K562 (cell line): ENCODE data around the gene TMC8. TPM values are rescaled to one million over a fixed set of nuclear protein-coding genes. Genes with fewer than 3 reads are reported as not detected.

Source experiments
- CTBP1 ChIP-seq: fragments of 450-650 bp; IDR thresholded peaks from 2 replicates; pipeline ENCODE4 v1.6.1; 2016; ENCODE audit warnings: borderline replicate concordance
- CXXC5 ChIP-seq: fragments of 250-450 bp; sonication (Bioruptor Pico); IDR thresholded peaks from 2 replicates; pipeline ENCODE4 v1.8.0; 2022; ENCODE audit warnings: inconsistent platforms, mild to moderate bottlenecking, moderate library complexity
- DPF2 ChIP-seq: fragments of 450-650 bp; IDR thresholded peaks from 2 replicates; pipeline ENCODE4 v1.6.1; 2016
- ETV1 ChIP-seq: fragments of 450-650 bp; conservative IDR thresholded peaks from 2 replicates; pipeline ENCODE4 v1.6.1; 2016; ENCODE audit warnings: missing genetic modification characterization, control low read depth, low read depth, missing compliant biosample characterization
- GABPB1 ChIP-seq: sonication (generic); formaldehyde crosslinking; IDR thresholded peaks from 2 replicates; pipeline ENCODE4 v1.8.0; 2022; ENCODE audit warnings: mild to moderate bottlenecking, missing genetic modification reagents
- GATAD2B ChIP-seq: fragments of 450-650 bp; IDR thresholded peaks from 2 replicates; pipeline ENCODE4 v1.6.1; 2017; ENCODE audit warnings: mild to moderate bottlenecking, borderline replicate concordance
- MAZ ChIP-seq, 2 experiments: fragments of 450-650 bp in 1 of 2; sonication (generic) in 1 of 2; formaldehyde crosslinking; IDR thresholded peaks in 1 of 2; conservative IDR thresholded peaks in 1 of 2; 2 replicates each; pipeline versions ENCODE4 v1.4.0 to v1.5.0; 2020; ENCODE audit warnings: mild to moderate bottlenecking in 1 of 2, missing genetic modification reagents in 1 of 2
- MECOM ChIP-seq: fragments of 250-450 bp; sonication (Bioruptor Pico); IDR thresholded peaks from 2 replicates; pipeline ENCODE4 v1.8.0; 2022; ENCODE audit warnings: inconsistent platforms
- NR1H2 ChIP-seq: sonication (generic); formaldehyde crosslinking; IDR thresholded peaks from 2 replicates; pipeline ENCODE4 v1.4.0; 2020; ENCODE audit warnings: mild to moderate bottlenecking, missing genetic modification reagents
- OTX1 ChIP-seq: fragments of 450-650 bp; formaldehyde crosslinking; IDR thresholded peaks from 2 replicates; pipeline ENCODE4 v1.4.0; 2022; ENCODE audit warnings: mild to moderate bottlenecking
- POLR2A ChIP-seq: fragments of 450-650 bp; conservative IDR thresholded peaks from 2 replicates; pipeline ENCODE4 v1.6.1; 2016
- RBFOX2 ChIP-seq: fragments of 200-400 bp; formaldehyde crosslinking; IDR thresholded peaks from 2 replicates; pipeline ENCODE4 v1.6.1; 2017; ENCODE audit warnings: low read depth, mild to moderate bottlenecking, low read length, moderate library complexity
- RBM14 ChIP-seq: fragments of 200-400 bp; formaldehyde crosslinking; IDR thresholded peaks from 2 replicates; pipeline ENCODE4 v1.6.1; 2018; ENCODE audit warnings: low read depth, mild to moderate bottlenecking, low read length, moderate library complexity, borderline replicate concordance; ENCODE audit not compliant: insufficient read depth
- RHOXF2B ChIP-seq: fragments of 250-450 bp; sonication (Bioruptor Pico); conservative IDR thresholded peaks from 2 replicates; pipeline ENCODE4 v1.5.1; 2021
- TAF7 ChIP-seq: fragments of 450-650 bp; IDR thresholded peaks from 2 replicates; pipeline ENCODE4 v1.6.1; 2016; ENCODE audit warnings: missing genetic modification characterization, missing compliant biosample characterization
- TBP ChIP-seq: optimal IDR thresholded peaks from 2 replicates; pipeline ENCODE3; 2011; ENCODE audit warnings: low read depth, low read length, improper control_type of control experiment
- YY1 ChIP-seq, 3 experiments: IDR thresholded peaks; 2 replicates each; pipeline ENCODE4 v1.6.1; 2011; ENCODE audit warnings: low read length in 2 of 3, mild to moderate bottlenecking in 2 of 3, moderate library complexity in 2 of 3, borderline replicate concordance in 1 of 3, control low read depth in 1 of 3, low read depth in 1 of 3; ENCODE audit not compliant: insufficient read depth in 3 of 3, insufficient replicate concordance in 2 of 3, control insufficient read depth in 1 of 3, insufficient read length in 1 of 3; ENCODE audit errors: extremely low read depth in 1 of 3
- ZNF445 ChIP-seq: fragments of 250-450 bp; sonication (Bioruptor Pico); IDR thresholded peaks from 2 replicates; pipeline ENCODE4 v1.4.0; 2020; ENCODE audit warnings: low read depth, mild to moderate bottlenecking, moderate library complexity
- polyA plus RNA-seq, 8 experiments: library from polyadenylated mRNA; depleted of rRNA in 4 of 8; stranded (reverse) in 5 of 8; unstranded in 3 of 8; fragments of >200 nt; fragmentation: Nextera tagmentation in 2 of 8; fragmentation: Illumina TruSeq in 1 of 8; extraction: Ambion mirVana in 2 of 8; extraction: Trizol in 1 of 8; gene quantifications; 2 replicates each; pipeline versions ENCODE4 v1.2.1 to v1.2.3, GENCODE V29; 2011 to 2014; ENCODE audit warnings: inconsistent platforms in 1 of 8, missing spikeins in 1 of 8
- total RNA-seq, 7 experiments: library from RNA; depleted of rRNA in 6 of 7; stranded (reverse); fragments of >200 nt in 6 of 7; fragmentation: Illumina TruSeq in 2 of 7; extraction: Trizol in 2 of 7; gene quantifications; 2 replicates each; pipeline versions ENCODE4 v1.2.1 to v1.2.3, GENCODE V29; 2011 to 2021; ENCODE audit warnings: low replicate concordance in 1 of 7
- TF ChIP-seq, protein P1 (sequence below): fragments of 450-650 bp; IDR thresholded peaks from 2 replicates; pipeline ENCODE4 v1.6.1; 2016
- TF ChIP-seq, protein P2 (sequence below), 3 experiments: IDR thresholded peaks in 2 of 3; conservative IDR thresholded peaks in 1 of 3; 2 replicates each; pipeline ENCODE4 v1.5.1; 2011 to 2012; ENCODE audit warnings: low read length in 3 of 3, mild to moderate bottlenecking in 3 of 3, control low read depth in 2 of 3, improper control_type of control experiment in 1 of 3, inconsistent platforms in 1 of 3, low read depth in 1 of 3, mixed read lengths in 1 of 3, moderate library complexity in 1 of 3; ENCODE audit not compliant: insufficient read depth in 2 of 3
- TF ChIP-seq, protein P3 (sequence below): fragments of 200-800 bp; sonication (Bioruptor generic); IDR thresholded peaks from 2 replicates; pipeline ENCODE4 v1.6.1; 2017; ENCODE audit warnings: missing genetic modification characterization, missing compliant biosample characterization
- TF ChIP-seq, protein P4 (sequence below): fragments of 250-450 bp; sonication (Bioruptor Pico); IDR thresholded peaks from 2 replicates; pipeline ENCODE4 v1.8.0; 2022; ENCODE audit warnings: moderate library complexity, mild to moderate bottlenecking, inconsistent platforms

TMC8 gene
- total and polyA plus RNA-seq, 9 of the 15 experiments (the other 6 are each of a cell fraction or from before 2014, with no cell fraction given), result 0.13 to 10.9 (median 2.8) TPM

DNA sequence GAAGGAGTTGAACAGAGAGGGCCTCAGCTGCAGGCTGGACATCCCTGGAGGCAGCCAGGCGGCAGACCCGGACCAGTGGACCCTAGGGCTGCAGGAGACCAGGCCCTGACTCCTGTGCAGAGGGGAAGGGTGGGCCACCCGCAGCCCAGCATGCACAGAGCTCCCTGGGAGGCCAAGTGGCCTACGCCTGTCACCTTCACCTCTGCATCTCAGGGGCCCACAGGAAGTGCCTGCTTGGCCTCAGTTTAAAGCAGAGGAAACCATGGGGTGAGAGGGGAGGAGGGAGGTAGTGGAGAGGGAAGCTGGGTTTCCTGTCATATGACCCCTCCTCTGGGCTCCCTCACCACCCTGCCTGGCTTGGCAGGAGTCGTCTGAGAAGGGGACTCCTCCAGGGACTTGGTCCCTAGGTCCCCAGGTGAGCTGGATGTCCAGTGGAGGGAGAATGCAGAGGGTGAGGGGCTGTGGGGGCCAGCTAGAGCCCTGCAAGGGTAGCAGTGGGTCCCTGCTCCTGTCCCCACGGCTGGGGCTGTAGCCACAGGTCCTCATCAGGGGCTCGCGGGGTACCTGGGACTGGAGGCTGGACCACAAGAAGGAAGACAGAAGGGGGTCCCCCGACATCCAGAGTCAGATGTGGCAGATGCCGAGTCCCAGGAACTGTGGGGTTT is at the start of gene TMC8 (continued):
- TF ChIP-seq ZNF445 (CRISPR knock-in tag), result no peak
- TF ChIP-seq, protein P1, sequence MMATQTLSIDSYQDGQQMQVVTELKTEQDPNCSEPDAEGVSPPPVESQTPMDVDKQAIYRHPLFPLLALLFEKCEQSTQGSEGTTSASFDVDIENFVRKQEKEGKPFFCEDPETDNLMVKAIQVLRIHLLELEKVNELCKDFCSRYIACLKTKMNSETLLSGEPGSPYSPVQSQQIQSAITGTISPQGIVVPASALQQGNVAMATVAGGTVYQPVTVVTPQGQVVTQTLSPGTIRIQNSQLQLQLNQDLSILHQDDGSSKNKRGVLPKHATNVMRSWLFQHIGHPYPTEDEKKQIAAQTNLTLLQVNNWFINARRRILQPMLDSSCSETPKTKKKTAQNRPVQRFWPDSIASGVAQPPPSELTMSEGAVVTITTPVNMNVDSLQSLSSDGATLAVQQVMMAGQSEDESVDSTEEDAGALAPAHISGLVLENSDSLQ, result no peak
- no peak for TF ChIP-seq TAF7
- no peak for TF ChIP-seq MECOM (CRISPR knock-in tag)
- peak; percentile 10; the same call in 1 of the 2 replicates for TF ChIP-seq CTBP1
- peak in 1 of 2 experiments; percentile 22; a peak in 2 of 4 replicates for TF ChIP-seq MAZ (CRISPR knock-in tag; conservative IDR thresholded peaks at IDR 0.05 in 1 of 2, IDR thresholded peaks at IDR 0.05 in 1 of 2)
- TF ChIP-seq DPF2, result 0 out of 2 replicates have a peak, but pooled peaks have one; percentile 8
- peak; percentile 55; the same call in 1 of the 2 replicates for TF ChIP-seq CXXC5 (CRISPR knock-in tag)
- TF ChIP-seq RHOXF2B (CRISPR knock-in tag), result no peak
- peak; percentile 60 for TF ChIP-seq ETV1 (tag)
- TF ChIP-seq GABPB1 (CRISPR knock-in tag), result 0 out of 2 replicates have a peak, but pooled peaks have one; percentile 42
- TF ChIP-seq, protein P2, sequence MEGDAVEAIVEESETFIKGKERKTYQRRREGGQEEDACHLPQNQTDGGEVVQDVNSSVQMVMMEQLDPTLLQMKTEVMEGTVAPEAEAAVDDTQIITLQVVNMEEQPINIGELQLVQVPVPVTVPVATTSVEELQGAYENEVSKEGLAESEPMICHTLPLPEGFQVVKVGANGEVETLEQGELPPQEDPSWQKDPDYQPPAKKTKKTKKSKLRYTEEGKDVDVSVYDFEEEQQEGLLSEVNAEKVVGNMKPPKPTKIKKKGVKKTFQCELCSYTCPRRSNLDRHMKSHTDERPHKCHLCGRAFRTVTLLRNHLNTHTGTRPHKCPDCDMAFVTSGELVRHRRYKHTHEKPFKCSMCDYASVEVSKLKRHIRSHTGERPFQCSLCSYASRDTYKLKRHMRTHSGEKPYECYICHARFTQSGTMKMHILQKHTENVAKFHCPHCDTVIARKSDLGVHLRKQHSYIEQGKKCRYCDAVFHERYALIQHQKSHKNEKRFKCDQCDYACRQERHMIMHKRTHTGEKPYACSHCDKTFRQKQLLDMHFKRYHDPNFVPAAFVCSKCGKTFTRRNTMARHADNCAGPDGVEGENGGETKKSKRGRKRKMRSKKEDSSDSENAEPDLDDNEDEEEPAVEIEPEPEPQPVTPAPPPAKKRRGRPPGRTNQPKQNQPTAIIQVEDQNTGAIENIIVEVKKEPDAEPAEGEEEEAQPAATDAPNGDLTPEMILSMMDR (IDR thresholded peaks at IDR 0.05 in 2 of 3, conservative IDR thresholded peaks at IDR 0.05 in 1 of 3; ENCODE audit: insufficient read depth in 2 of 3, low read depth in 1 of 3, low read length in 3 of 3), result 0 out of 6 replicates have a peak, but pooled peaks of 1 of the 3 experiments have one; percentile 5
- TF ChIP-seq GATAD2B, result 0 out of 2 replicates have a peak, but pooled peaks have one; percentile 63
- TF ChIP-seq OTX1 (CRISPR knock-in tag), result no peak
- no peak for TF ChIP-seq RBM14
- TF ChIP-seq YY1 (IDR thresholded peaks at IDR 0.05; ENCODE audit: borderline replicate concordance in 1 of 3, control insufficient read depth in 1 of 3, extremely low read depth in 1 of 3, insufficient read depth in 3 of 3, insufficient read length in 1 of 3, insufficient replicate concordance in 2 of 3, low read depth in 1 of 3, low read length in 2 of 3), result peak in 1 of 3 experiments; percentile 23
- TF ChIP-seq, protein P3, sequence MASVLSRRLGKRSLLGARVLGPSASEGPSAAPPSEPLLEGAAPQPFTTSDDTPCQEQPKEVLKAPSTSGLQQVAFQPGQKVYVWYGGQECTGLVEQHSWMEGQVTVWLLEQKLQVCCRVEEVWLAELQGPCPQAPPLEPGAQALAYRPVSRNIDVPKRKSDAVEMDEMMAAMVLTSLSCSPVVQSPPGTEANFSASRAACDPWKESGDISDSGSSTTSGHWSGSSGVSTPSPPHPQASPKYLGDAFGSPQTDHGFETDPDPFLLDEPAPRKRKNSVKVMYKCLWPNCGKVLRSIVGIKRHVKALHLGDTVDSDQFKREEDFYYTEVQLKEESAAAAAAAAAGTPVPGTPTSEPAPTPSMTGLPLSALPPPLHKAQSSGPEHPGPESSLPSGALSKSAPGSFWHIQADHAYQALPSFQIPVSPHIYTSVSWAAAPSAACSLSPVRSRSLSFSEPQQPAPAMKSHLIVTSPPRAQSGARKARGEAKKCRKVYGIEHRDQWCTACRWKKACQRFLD (CRISPR knock-in tag), result peak; percentile 63; the same call in 1 of the 2 replicates
- TF ChIP-seq RBFOX2, result peak; percentile 39; the same call in 1 of the 2 replicates
- TF ChIP-seq TBP, result no peak
- TF ChIP-seq, protein P4, sequence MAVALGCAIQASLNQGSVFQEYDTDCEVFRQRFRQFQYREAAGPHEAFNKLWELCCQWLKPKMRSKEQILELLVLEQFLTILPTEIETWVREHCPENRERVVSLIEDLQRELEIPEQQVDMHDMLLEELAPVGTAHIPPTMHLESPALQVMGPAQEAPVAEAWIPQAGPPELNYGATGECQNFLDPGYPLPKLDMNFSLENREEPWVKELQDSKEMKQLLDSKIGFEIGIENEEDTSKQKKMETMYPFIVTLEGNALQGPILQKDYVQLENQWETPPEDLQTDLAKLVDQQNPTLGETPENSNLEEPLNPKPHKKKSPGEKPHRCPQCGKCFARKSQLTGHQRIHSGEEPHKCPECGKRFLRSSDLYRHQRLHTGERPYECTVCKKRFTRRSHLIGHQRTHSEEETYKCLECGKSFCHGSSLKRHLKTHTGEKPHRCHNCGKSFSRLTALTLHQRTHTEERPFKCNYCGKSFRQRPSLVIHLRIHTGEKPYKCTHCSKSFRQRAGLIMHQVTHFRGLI (CRISPR knock-in tag), result no peak
- TF ChIP-seq NR1H2 (CRISPR knock-in tag), result 0 out of 2 replicates have a peak, but pooled peaks have one; percentile 12
- TF ChIP-seq POLR2A, result 0 out of 2 replicates have a peak, but pooled peaks have one; percentile 29
